ENCODE data around the gene UCN3.
A peak's percentile ranks its signal among the peaks of the same experiment; 100 is the strongest.

UCN3 gene

GRCh38 chr10:5411941-5412276, 47.1 kb downstream of the UCN3 start:
- DNase-seq: no peak

DNA sequence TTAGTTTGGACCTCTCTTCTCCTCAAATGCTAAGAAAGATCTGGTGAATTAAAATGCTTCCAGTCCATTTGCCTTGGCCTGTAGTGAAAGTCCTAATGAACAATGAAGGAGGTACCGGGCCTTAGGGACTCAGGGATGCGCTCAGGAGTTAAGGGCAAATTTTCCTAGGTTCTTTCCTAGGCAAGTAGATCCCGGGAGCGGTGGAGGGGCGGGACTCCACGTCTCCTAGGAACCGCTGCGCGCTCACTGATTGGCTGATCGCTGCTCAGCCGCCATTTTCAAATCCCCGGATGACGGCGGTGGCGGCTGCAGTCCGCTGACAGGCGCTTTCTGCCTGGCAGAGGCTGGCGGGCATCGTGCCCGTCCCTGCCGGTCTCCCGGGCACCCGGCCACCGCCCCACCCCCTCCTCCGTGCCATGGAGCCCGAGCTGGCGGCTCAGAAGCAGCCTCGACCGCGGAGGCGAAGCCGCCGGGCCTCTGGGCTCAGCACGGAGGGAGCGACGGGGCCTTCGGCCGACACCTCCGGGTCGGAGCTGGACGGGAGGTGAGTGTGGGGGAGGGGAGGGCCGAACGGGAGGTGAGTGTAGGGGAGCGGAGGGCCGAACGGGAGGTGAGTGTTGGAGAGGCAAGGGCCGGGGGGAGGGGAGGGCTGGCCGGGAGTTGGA, 47.6 kb downstream of the UCN3 start, which contains the start of gene NET1:
TSS of gene NET1 (plus strand) at position 281 of the 665 bp plus-strand sequence. CDS start at position 417, 136 bp downstream.
- DNase-seq: peak; percentile 80 to 87

DNA sequence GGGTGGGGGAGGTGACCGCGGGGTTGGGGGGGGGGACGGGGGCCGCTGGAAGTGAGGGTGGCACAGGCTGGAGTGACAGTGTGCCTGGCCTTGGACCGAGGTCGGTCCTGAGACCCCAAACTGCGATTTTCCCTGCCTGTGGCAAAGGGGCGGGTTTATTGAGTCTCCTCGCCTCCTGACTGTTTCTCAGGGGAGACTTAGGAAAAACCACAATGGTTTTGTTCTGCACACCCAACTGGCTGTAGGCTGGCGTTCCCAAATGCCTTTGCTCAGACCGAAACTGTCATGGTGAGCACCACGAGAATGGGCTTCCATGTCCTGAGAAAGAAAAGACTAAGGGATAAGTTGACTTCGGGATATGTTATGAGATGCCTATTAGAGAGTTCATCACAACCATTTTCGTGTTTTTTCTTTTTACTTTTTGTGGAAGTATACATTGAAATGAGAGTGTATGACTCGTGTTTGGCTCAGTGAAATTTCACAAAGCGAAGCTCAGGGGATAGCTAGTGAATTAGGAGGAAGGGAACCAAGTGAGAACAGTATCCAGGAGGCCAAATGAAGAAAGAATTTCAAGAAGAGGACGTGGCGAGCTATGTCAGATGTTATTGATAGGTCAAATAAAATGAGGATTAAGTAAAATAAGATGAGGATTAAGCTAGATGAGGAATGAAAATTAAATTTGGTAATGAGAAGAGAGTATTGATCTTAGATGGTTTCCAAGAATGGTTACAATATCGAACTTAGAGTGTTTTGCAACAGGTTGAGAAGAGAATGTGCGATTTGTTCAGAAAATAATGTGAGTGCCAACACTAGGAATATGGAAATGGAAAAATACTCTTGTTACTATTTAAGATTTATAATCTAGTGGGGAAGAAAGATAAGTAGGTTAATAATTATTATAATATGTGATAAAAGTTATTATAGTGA, 48.5 kb downstream of the UCN3 start:
- peak; percentile 12 to 20 for DNase-seq

DNA sequence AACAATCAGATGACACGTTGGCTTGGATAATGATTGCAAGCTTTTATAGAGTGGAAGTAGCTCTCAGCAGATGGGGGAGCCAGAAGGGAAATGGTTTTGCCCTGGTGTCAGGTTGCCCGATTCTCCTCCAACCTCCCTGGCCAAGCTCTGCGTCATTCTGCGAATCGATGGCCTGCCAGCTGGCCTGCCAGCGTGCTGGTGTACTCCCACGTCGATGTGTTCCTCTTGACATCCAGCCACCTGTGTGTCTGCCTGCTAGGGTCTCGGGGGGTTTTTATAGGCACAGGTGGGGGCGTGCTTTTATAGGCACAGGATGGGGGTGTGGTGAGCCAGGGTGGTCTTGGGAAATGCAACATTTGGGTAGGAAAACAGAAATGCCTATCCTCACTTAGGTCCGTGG, 52.2 kb downstream of the UCN3 start:
- peak; percentile 90 to 91 for DNase-seq

- no peak for DNase-seq
Observed at GRCh38 chr10:5418584-5418983, 53.8 kb downstream of the UCN3 start.

GRCh38 chr10:5419466-5420094, 54.8 kb downstream of the UCN3 start:
- DNase-seq: no peak

- DNase-seq: no peak
Observed at GRCh38 chr10:5423771-5424170, 59.0 kb downstream of the UCN3 start.

Data from SHP77 (cell line).